Tibial nerve (tissue), 4 donors: Measurements from ENCODE around the gene MSMP.

ENCODE experiments used
- CTCF ChIP-seq, 5 experiments: fragments of 200-600 bp in 3 of 5; fragments of 450-650 bp in 2 of 5; sonication (generic) in 3 of 5; IDR thresholded peaks; one replicate each; pipeline ENCODE4 v1.5.1; 2016 to 2019; ENCODE audit warnings: antibody characterized with exemption in 5 of 5, mild to moderate bottlenecking in 3 of 5, moderate library complexity in 2 of 5
- EP300 ChIP-seq, 2 donors: sonication (generic); formaldehyde crosslinking; IDR thresholded peaks; one replicate each; pipeline ENCODE4 v1.6.1; 2017; ENCODE audit warnings: antibody characterized with exemption in 2 of 2, mild to moderate bottlenecking in 1 of 2
- POLR2A ChIP-seq, 2 donors: fragments of 450-650 bp; IDR thresholded peaks; one replicate each; pipeline ENCODE4 v1.6.1; 2017; ENCODE audit warnings: antibody characterized with exemption in 2 of 2, mild to moderate bottlenecking in 2 of 2, moderate library complexity in 2 of 2

- TF ChIP-seq CTCF (IDR thresholded peaks at IDR 0.05) (no peak), EP300 (IDR thresholded peaks at IDR 0.05) (no peak), POLR2A (IDR thresholded peaks at IDR 0.05) (no peak)
Observed at GRCh38 chr9:35738924-35739323, 15.2 kb downstream of the MSMP start.
